HTERT RPE-1 (cell line): ENCODE results near the gene AWAT2.

Source experiments
- in situ Hi-C: fragments of 300-500 bp; cut with MboI; formaldehyde crosslinking; loops from 4 replicates; pipeline ENCODE4 v1.14.3; 2020; ENCODE audit warnings: low sequenced_read_pairs

AWAT2 gene, protein sequence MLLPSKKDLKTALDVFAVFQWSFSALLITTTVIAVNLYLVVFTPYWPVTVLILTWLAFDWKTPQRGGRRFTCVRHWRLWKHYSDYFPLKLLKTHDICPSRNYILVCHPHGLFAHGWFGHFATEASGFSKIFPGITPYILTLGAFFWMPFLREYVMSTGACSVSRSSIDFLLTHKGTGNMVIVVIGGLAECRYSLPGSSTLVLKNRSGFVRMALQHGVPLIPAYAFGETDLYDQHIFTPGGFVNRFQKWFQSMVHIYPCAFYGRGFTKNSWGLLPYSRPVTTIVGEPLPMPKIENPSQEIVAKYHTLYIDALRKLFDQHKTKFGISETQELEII

DNA sequence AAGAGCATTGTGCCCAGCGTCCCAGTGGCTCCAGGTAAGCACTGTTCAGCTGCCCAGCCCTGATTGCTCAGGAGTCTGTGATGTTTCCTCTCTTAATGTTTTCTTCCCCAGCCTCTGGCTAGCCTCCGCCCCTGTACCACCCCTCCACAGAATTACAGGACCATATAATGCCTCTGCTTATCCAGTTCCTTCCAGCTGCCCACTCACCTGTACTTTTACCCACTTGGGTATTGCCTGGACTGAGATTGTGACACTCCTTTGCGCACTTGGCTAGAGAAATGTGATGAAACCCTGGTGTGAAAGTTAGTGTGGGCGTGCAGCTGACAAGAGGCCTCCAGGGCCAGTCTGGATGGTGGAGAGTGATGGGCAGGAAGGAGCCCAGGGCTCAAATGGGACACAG, at the start of gene AWAT2:
Gene AWAT2 (minus strand): TSS at position 14 of the 400 bp plus-strand sequence. CDS start 6 bp downstream, at position 8.
- in situ Hi-C loops: no loop called here

DNA sequence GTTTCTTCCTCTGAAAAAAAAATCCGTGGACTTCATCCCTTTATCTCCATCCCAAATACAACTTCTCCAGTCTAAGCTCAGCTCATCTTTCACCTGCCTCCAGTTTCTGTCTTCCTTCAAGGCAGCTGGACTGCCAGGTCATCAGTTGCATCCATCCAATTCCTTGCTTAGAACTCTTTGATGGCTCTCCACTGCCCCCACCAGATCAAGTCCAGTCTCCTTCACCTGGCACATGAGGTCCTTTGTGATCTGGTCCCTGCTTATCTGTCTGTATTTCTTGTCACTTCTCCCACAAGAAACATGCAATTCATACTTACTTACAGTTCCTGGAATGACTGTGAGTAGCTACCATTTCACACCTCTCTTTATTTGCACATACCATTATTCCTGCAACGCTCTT, 46.3 kb upstream of the AWAT2 start:
- in situ Hi-C loops: no loop called here

DNA sequence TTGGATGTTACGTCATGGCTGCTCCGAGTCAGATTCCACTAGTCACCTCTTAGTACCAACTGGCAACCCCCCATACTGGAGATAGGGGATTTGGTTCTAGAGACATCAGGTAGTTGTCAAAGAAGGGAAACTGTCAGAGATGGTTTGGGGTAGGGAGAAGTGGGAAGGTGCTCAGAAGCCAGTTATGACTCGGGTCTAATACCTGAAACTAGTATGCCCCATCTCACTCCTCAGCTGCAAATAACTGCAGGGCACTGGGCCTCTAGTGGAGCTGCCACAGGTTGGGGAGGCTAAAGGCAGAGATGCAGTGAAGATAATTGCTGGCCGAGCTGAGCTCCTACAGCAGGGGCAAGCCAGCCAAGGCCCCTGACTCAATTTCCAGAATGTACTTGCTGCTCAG, 42.5 kb upstream of the AWAT2 start:
- in situ Hi-C loops: no loop called here

DNA sequence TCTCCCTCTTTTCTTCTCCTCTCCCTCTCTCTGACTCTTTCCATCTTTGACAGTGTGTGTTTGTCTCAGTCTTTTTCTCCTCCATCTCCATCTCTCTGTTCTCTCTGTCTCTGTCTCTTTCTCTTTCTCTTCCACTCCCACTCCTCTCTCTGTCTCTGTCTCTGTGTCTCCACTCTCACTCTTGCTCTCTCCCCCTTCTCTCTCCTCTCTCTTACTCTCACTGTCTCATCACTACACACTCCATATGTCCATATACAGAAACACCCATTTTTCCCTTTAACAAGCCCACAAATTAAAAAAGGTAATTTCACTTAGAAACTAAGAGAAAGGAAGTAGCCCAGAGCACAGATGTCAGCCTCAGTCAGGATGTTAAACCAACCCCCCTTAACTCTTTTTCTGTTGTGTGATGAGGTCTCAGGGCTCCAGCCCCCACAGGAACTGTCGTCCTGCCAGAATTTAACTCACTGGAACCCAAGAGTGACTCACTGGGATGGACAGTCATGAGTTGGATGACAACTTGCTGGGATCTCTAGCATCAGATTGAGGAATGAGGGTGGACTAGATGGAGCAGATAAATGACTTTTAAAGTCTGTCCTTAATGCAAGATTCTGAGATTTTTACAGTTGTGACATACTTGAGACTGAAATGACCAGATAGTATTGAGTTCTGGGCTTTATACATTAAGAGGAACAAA, 40.0 kb upstream of the AWAT2 start:
- in situ Hi-C loops: no loop called here

DNA sequence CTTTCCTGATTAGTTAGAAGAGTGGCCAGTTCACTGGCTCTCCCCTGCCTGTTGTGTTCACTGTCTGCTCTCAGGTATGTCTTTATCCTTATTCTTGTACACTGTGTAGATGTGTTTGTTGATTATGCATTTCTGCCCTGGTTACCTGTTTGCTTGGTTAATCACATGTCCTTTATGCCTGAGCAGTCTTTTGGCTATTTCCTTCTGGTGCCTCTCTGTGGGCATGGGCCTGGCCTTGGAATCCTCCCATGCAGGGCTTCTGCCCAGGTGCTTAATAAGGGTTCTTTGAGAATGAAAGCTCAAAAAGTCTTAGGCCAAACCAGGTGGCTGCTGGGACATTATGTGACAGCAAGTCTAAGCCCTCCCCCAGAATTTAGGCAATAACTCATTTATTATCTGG, 39.0 kb upstream of the AWAT2 start:
- in situ Hi-C loops: no loop called here

DNA sequence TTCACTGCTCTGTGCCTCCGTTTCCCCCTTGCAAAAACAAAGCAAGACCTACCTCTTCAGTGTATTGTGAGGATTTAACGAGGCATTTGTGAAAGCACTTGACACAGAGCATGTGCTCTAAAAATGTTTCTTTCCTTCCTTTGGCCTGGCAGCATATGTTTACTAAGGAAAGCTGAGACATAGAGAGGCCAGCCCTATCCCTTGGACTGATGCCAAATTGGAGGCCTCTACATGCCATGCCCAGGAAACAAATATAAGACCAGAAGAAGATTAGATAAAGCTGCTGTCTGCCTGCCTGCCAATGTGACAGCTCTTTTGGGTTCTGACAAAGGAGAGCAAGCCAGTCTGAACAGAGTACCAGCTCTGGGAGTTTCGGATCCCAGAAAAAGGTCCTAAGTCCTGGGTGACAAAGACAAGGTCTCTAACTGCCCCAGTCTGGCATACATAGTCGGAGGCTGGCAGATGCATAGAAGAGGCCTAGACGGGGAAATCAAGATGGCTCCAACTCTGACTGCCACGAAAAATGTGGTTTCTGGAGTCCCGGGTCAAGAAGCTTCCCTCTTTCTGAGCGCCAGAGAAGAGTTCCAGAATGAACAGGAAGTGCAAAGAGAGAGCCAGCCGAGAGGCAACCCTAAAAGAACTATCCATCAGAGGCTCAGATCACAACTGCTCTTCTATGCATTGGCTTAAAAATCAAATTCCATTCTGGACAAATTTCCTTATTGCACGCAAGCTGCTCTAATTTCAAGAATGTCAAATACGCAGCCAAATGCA, 38.3 kb upstream of the AWAT2 start:
- in situ Hi-C loops: no loop called here

DNA sequence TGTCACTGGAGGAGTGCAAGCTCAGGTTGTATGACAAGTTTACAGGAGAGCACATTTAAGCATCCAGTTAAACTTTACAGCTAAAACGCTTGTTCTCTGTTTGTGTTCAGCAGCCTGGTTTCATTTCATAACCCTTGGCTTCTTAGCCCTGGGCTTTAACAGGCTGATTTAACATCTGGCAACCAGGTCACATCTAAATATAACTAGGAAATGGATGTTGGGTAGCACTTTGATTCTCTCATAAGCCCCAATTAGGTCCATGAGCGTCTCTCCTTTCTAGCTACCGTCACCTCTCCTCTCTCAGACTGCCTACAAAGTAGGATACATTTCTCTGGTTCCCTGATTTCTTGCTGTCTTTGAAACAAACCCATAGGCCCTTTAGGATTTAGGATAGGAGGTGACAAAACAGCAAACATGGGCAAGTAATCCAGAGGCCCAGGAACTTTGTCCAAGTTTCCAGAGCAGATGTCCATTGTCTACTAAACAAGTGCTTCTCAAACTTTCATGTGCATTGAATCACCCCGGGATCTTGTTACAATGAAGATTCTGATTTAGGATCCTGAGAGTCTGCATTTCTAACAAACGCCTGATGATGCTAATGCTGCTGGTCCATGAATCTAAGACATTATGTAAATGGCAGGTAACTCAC, 35.0 kb upstream of the AWAT2 start:
- in situ Hi-C loops: no loop called here

DNA sequence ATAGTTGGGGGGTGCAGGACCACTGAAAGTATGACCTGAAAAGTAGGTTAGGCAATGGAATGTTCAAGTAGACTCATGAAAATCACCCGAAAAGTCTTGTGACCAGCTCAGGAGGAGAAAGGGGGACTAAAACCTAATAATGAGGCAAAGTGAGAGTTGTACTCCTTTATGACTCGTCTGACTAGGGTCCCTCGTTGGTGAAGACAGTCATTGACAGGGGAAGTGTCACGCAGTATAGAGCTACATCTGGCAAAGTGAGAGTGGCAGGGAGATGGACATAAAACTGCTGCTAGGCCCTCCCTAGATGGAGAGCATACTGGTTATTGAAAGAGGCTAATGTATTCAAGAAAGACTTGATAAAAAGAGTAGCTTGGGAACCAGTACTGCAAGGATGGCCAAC, 33.0 kb upstream of the AWAT2 start:
- in situ Hi-C loops: no loop called here

DNA sequence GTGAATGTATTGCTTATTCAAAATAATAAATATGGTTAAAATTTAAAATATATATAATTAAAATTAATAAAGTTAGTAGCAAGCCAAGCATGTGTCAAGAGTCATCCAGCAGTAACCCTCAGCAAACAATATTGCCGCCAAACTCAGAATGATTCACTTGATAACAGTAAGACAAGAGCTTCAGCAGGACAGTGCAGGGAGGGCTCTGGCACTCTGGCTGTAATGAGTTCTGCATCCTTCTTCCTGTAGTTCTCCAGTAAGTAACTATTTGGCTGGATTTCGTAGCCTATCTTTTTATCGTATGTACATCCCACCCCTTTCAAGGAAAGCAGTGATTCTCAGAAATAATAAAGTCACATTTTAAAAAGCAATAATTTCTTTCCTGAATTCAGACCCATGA, 30.1 kb upstream of the AWAT2 start:
- in situ Hi-C loops: no loop called here

DNA sequence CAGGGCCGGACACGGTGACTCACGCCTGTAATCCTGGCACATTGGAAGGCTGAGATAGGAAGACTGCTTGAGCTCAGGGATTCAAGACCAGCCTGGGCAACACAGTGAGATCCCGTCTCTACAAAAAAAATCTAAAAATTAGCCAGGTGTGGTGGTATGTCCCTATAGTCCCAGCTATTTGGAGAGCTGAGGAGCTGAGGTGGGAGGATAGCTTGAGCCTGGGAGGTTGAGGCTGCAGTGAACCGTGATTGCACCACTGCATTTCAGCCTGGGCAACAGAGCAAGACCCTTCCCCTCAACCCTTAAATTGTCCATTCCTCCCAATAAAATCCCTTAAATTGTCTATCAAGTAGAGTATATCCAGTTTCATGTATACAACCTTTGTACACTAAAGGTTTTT, 29.6 kb upstream of the AWAT2 start:
- in situ Hi-C loops: no loop called here

DNA sequence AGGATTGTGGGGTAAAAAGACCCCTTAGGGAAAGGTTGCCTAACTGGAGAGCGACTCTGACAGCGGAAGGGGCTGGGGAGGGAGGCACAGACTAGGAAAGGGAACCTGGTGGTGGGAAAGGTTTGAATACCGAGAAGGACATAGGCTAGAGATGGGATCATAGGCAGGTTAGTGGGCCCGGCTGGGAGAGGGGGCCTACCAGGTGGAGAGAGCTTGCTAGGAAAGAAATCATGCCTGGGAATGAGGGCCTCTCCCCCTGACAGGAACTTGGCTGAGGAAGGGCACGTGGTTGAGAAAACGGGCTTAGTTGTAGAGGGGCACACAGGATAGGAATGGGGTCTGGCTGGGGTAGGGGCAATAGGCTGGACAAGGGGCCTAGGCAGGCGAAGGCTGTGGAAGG, 16.9 kb upstream of the AWAT2 start:
- in situ Hi-C loops: no loop called here

DNA sequence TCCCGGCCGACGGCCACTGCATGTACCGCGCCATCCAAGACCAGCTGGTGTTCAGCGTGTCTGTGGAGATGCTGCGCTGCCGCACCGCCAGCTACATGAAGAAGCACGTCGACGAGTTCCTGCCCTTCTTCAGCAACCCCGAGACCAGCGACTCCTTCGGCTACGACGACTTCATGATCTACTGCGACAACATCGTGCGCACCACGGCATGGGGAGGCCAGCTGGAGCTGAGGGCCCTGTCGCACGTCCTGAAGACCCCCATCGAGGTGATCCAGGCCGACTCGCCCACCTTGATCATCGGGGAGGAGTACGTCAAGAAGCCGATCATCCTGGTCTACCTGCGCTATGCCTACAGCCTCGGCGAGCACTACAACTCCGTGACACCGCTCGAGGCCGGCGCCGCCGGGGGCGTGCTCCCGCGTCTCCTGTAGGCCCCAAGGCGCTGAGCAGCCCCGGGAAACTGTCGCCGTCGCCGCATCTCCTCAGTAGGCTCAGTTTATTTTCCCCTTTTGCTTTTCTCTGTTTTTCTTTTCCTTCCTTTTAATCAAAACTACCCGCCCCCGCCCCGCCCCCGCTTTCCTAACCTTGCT, 13.3 kb upstream of the AWAT2 start:
- in situ Hi-C loops: no loop called here

DNA sequence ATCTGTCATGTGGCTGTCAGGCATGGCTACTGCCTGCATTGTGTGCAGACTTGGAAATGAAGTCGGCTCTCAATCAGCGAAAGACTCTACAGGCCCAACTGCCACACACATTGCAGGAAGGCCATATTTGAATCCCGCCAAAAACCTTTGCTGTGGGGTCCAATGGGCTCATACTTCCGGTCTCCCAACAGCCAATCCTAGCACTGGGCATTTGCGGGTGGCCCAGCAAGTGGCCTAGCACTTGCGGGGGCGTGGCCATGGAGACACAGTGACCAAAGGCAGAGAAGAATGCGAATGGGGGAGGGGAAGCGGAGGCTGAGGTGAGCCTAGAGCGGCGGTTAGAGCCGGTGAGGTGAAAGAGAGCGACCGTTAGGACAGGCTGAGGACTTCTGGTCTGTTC, 12.3 kb upstream of the AWAT2 start, which contains the start of gene OTUD6A:
Gene OTUD6A (plus strand): TSS at position 382 of the 400 bp plus-strand sequence. CDS start 68 bp downstream, outside the sequence.
- in situ Hi-C loops: no loop called here

DNA sequence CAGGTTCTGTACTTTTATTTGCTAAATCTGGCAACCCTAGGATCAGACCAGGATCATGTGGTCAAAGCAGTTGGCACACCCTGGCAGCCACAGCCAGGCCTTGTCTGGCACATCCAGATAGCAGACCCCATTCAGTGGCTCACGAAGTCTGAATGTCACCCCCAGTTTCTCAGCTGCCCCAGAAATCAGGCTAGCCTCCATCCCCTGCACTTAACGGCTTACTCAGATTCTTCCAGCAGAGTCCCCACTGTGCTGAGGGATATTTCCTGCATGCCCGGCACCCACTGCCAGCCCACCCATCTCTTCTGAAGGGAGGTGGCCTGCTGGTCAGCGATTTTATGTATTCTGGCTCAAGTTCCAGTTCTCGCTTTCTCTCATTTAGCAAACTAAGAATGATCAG, 4.7 kb upstream of the AWAT2 start:
- in situ Hi-C loops: no loop called here

DNA sequence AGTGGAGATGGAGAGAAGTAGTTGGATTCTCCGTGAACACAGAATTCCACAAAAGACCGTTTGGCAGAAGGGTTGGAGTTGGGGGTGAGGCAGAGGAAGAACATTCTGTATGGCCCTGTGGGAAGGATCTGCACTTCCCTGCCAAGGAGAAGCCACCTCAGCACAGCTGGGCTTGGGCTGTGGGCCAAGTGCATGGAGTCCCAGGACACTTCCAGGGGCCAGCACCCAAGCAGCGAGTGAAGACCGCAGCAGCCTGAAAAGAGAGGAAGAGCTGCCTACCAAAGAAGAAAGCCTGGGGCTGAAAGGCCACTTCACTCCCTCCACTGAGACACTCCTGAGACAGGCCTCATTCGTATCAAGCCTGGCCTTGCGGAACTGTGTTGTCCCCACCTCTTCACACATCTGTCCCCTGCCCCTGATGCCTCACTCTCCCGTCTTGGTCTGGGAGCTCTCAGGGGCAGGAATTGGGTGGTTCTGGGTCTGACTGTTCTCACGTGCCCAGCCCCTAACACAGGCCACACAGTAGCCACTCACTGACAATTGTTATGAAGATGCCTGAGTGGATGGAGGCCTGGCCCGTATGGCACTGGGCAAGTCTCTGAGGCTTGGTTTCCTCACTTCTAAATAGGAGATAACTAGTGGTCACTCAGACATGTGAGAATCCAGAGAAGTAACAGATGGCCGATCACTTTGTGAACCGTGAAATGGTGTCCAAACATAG, 3.3 kb upstream of the AWAT2 start:
- in situ Hi-C loops: no loop called here

DNA sequence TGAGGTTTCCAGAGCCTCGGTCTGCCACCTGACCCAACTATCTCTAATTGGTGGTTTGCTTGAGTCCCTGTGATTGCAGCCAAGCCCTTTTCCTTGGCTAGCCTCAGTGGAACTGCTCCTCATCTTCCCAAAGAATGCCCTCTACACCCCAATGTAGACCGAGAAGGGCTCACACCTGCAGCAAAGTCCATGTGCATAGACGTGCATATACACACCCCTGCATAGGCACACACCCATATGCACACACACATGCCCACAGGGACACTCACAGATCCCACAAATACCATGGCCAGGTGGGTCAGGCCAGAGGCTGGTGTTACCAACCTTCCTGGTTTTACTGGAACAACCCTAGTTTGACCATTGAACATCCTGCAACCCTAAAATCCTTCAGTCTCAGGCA, 332 bp downstream of the AWAT2 start:
- in situ Hi-C loops: no loop called here

DNA sequence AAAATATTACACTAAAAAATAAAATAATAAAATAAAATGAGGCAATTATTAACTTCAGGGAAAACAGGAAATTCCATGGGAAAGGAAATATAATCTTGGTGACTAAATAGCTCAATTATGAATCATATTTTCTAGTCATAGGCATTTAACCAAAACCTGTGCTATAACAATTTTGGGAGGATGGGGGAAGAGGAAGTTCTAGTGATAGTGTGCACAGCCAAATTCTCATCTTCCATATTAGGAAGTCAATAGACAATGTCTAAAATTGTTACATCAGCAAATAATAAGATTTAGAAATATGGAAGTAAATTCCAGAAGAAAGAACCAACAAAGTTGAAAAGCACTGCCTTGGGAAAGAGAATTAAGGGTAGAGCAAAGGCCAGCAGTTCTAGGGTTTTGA, 2.8 kb downstream of the AWAT2 start:
- in situ Hi-C loops: no loop called here

DNA sequence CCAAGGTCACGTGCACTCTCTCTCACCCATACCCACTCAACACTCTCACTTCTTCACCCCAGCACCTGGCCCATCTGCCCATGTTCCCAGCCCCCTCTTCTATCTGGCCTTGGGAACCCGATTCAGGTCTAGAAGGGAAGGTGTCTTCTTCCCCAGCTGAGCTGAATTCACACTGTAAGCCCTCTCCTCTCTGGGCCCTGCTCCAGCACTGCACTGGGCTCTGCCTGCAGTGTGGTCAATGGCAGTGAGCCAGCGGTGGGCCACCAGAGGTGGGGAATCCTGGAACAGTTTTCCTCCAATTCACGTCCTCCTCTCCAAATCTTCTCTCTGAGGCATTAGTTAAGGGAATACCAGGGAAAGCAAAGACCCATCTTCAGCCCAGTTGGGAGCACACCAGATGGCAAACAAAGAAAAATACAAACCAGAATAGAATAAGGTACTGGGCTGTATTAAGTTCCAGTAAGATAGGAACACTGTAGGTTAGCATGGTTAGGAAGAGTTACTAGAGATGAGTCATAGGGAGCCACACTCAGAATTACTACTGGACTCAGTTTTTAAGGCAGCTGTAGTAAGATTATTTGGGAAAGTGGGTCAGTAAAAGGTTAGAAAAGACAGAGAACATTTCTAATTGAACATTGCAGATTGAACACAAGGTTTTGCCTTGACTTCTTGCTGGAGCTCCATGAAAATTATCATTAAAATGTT, 5.0 kb downstream of the AWAT2 start:
- in situ Hi-C loops: no loop called here

DNA sequence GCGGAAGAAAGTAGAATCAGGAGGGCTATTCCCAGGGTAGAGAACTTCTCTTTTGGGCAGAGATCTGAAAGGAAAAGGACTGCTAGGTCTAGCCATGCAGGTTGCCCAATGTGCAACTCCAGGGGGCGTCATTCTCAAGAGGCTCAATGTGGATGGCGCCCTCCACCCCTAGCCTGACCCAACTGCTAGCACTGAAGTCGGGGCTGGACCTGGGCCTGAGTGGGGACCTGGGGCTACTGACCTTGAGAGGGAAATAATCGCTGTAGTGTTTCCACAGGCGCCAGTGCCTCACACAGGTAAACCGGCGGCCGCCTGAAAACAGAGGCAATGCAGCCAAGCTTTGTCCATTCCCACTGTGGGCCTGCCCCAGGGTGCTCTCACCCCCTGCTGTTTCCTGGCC, 6.1 kb downstream of the AWAT2 start:
- in situ Hi-C loops: no loop called here
